Mesendoderm (in vitro differentiated cells): ENCODE measurements around the gene AIG1. TPM values are rescaled to one million over a fixed set of nuclear protein-coding genes. Genes with fewer than 3 reads are reported as not detected.
A peak's percentile ranks its signal among the peaks of the same experiment; 100 is the strongest.
"Not testable (repeated sequence)": the region's sequence is repeated elsewhere in the genome, so short reads cannot be mapped to it uniquely, and the experiment has no call there.

Source experiments
- DNase-seq: peaks from one replicate; pipeline ENCODE4 v3.0.0; 2013
- H2AK5ac ChIP-seq: 2 replicates; pipeline ENCODE4 v1.6.1; 2013; ENCODE audit warnings: low read length, inconsistent platforms
- H2BK120ac ChIP-seq: 2 replicates; pipeline ENCODE4 v1.6.1; 2013; ENCODE audit warnings: low read depth, mild to moderate bottlenecking, low read length, moderate library complexity, mixed read lengths
- H2BK15ac ChIP-seq: replicated peaks from 2 replicates; pipeline ENCODE4 v1.6.1; 2013; ENCODE audit warnings: low read depth, mild to moderate bottlenecking, moderate library complexity
- H2BK5ac ChIP-seq: 2 replicates; pipeline ENCODE4 v1.6.1; 2013; ENCODE audit warnings: low read length, inconsistent platforms
- H3K18ac ChIP-seq: 2 replicates; pipeline ENCODE4 v1.6.1; 2013; ENCODE audit warnings: mild to moderate bottlenecking, low read length, mixed read lengths
- H3K23ac ChIP-seq: one replicate; pipeline ENCODE4 v1.6.1; 2013; ENCODE audit warnings: low read length
- H3K27ac ChIP-seq: 2 replicates; pipeline ENCODE4 v1.5.1; 2013; ENCODE audit warnings: low read depth, mild to moderate bottlenecking, inconsistent platforms, low read length, moderate library complexity
- H3K27me3 ChIP-seq: 2 replicates; pipeline ENCODE4 v1.6.1; 2013; ENCODE audit warnings: low read length, control low read depth, mild to moderate bottlenecking, inconsistent platforms; ENCODE audit not compliant: insufficient read depth, poor library complexity
- H3K36me3 ChIP-seq: 2 replicates; pipeline ENCODE4 v1.6.1; 2013; ENCODE audit warnings: low read length, inconsistent platforms; ENCODE audit not compliant: control insufficient read depth, insufficient read depth
- H3K4ac ChIP-seq: one replicate; pipeline ENCODE4 v1.6.1; 2013; ENCODE audit warnings: low read depth, mild to moderate bottlenecking, low read length, moderate library complexity
- H3K4me1 ChIP-seq: 2 replicates; pipeline ENCODE4 v1.6.1; 2013; ENCODE audit warnings: low read depth, low read length, inconsistent platforms; ENCODE audit not compliant: control insufficient read depth
- H3K4me2 ChIP-seq: 2 replicates; pipeline ENCODE4 v1.6.1; 2013; ENCODE audit warnings: low read length
- H3K4me3 ChIP-seq: 2 replicates; pipeline ENCODE4 v1.5.1; 2013; ENCODE audit warnings: mild to moderate bottlenecking, low read length
- H3K56ac ChIP-seq: one replicate; pipeline ENCODE4 v1.6.1; 2013; ENCODE audit warnings: low read length
- H3K79me1 ChIP-seq: 2 replicates; pipeline ENCODE4 v1.6.1; 2013; ENCODE audit warnings: low read length, inconsistent platforms
- H3K79me2 ChIP-seq: 2 replicates; pipeline ENCODE4 v1.6.1; 2013; ENCODE audit warnings: mild to moderate bottlenecking, low read length; ENCODE audit not compliant: control insufficient read depth, insufficient read depth
- H3K9ac ChIP-seq: 2 replicates; pipeline ENCODE4 v1.6.1; 2013; ENCODE audit warnings: low read length, inconsistent platforms
- H4K5ac ChIP-seq: one replicate; pipeline ENCODE4 v1.6.1; 2013; ENCODE audit warnings: low read length
- H4K8ac ChIP-seq: one replicate; pipeline ENCODE4 v1.6.1; 2013; ENCODE audit warnings: low read depth, mild to moderate bottlenecking, control low read depth, low read length, moderate library complexity
- WGBS: extraction: QIAGEN DNeasy Blood & Tissue Kit; methylation state at CpG from one replicate; pipeline ENCODE4 v1.1.7; 2013; ENCODE audit warnings: low lambda C conversion rate, missing lambda C conversion rate; ENCODE audit not compliant: insufficient coverage; ENCODE audit errors: extremely low coverage; 5-methylcytosine and 5-hydroxymethylcytosine counted together
- polyA plus RNA-seq, 2 experiments: library from polyadenylated mRNA; stranded (reverse); fragments of 200-250 nt; gene quantifications; one replicate each; pipeline ENCODE4 v1.2.3, GENCODE V29; 2013

AIG1 gene, protein sequence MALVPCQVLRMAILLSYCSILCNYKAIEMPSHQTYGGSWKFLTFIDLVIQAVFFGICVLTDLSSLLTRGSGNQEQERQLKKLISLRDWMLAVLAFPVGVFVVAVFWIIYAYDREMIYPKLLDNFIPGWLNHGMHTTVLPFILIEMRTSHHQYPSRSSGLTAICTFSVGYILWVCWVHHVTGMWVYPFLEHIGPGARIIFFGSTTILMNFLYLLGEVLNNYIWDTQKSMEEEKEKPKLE
- polyA plus RNA-seq (2013, experiment 1 of 2), result 26.0 TPM
- 24.7 TPM for polyA plus RNA-seq (2013, experiment 2 of 2)

DNA sequence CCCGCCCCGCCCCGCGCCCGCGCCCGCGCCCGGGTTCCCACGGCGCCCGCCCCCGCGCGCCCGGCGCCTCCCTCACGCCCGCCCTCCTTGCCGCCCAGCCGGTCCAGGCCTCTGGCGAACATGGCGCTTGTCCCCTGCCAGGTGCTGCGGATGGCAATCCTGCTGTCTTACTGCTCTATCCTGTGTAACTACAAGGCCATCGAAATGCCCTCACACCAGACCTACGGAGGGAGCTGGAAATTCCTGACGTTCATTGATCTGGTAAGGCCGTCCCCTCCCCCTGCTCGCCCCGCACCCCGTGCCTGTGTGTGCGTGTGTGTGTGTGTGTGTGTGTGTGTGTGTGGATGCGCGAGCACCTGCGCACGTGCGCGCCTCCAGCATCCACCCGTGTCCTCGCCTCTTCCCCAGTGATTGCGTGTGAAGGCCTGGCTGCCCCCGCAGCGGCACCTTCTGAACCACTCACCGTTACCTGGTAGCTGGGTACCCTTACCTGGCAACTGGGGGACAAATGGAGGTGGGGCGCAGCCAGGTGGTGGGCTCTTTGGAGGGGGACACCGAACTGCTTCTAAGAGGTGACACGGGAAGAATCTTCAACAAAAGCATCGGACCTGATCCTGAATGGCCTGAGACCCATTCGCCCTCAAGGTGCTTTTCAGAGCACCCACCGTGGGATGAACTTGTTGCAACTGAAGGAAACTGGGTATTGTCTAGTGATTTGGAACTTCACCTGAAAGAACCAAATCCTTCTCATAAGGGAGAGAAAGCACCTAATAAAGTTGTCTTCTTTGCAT lies at the start of gene AIG1:
AIG1 (plus strand) TSS at position 84 of the 791 bp plus-strand sequence; CDS start at position 121, 37 bp downstream.
- no peak within 1 kb of the TSS for H3K4ac ChIP-seq
- H3K27ac ChIP-seq, result no peak within 1 kb of the TSS
- DNase-seq, result peak; percentile 75
- no peak within 1 kb of the TSS for H2BK5ac ChIP-seq
- peak within 1 kb of the TSS; percentile 53 for H3K18ac ChIP-seq
- peak within 1 kb of the TSS; percentile 86 for H3K9ac ChIP-seq
- WGBS, result no CpG with 5 or more reads among the region's 50 CpGs
- peak within 1 kb of the TSS; percentile 80 for H3K23ac ChIP-seq
- H3K56ac ChIP-seq, result peak within 1 kb of the TSS; percentile 96
- no peak within 1 kb of the TSS for H4K8ac ChIP-seq
- H2BK120ac ChIP-seq, result no peak within 1 kb of the TSS
- H4K5ac ChIP-seq, result no peak within 1 kb of the TSS
- no peaks in the 10 kb centered on the region for H3K79me2 ChIP-seq
- H3K4me2 ChIP-seq, result peak within 1 kb of the TSS; percentile 90
- H3K36me3 ChIP-seq, result no peaks in the 10 kb centered on the region
- no peak within 1 kb of the TSS for H2AK5ac ChIP-seq
- H2BK15ac ChIP-seq, result no peak within 1 kb of the TSS
- no peaks in the 10 kb centered on the region for H3K79me1 ChIP-seq
- no peaks in the 10 kb centered on the region for H3K27me3 ChIP-seq
- no peaks in the 10 kb centered on the region for H3K4me1 ChIP-seq
- H3K4me3 ChIP-seq, result peak within 1 kb of the TSS; percentile 86

DNA sequence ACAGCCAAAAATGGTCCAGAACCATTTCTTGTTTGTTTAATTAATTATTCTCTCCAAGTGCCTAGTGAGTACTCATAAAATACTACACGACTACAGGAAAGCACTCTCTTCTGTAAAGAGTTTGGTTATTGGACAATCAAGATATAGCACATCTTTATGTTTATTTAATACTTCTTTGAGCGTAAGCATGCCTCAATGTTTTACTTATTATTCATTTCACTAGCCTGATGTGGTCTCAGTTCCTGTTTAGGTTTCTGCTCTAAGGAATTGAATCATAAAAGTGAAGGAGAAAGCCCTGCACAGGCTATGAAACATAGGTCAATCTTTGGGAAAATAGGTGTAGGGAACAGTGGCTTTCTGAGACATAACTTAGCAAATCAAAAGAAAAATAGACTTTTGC lies 45.9 kb upstream of the AIG1 start:
- Histone ChIP-seq H2BK15ac (no peak overlapping the region), H3K79me2 (no peaks in the 10 kb centered on the region), H2BK120ac (no peak overlapping the region), H3K56ac (no peak overlapping the region), H3K4me2 (no peak overlapping the region), H3K27me3 (no peaks in the 10 kb centered on the region), H3K4me1 (no peaks in the 10 kb centered on the region), H3K9ac (no peak overlapping the region), H4K8ac (no peak overlapping the region), H3K27ac (no peak overlapping the region), H3K36me3 (no peaks in the 10 kb centered on the region), H3K18ac (no peak overlapping the region), H4K5ac (no peak overlapping the region), H2BK5ac (no peak overlapping the region), H3K23ac (no peak overlapping the region), H3K4ac (no peak overlapping the region), H3K4me3 (no peak overlapping the region), H3K79me1 (no peaks in the 10 kb centered on the region), H2AK5ac (no peak overlapping the region)
- DNase-seq, result no peak
- no CpG with 5 or more reads among the region's 2 CpGs for WGBS

DNA sequence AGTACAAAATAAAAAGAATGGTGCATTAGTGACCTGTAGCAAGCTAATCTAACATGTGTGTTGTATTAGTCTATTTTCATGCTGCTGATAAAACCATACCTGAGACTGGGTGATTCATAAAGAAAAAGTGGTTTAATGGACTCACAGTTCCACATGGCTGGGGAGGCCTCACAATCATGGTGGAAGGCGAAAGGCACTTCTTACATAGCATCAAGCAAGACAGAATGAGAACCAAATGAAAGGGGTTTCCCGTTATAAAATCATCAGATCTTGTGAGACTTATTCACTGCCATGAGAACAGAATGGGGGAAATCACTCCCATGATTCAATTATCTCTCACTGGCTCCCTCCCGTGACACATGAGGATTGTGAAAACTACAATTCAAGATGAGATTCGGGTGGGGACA lies 45.4 kb upstream of the AIG1 start:
- no peak overlapping the region for H3K9ac ChIP-seq

DNA sequence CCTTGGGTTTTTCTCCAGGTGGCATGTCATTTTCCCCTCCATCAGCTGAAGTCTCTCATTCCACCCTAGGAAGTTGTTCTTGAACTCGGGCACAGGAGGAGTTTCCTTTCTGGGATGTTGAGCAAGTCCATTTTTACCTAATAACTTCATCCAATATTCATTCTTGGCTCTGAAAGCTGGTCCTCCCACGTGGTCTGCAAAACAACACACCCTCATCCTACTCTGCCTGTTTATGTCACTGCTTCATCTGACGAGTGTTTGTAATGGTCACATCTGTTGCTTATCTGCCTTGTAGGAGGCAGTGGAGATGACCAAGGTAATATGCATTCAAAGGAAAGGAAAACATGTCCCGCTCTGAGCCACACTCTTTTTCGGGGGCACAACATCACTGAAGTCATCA lies 41.7 kb upstream of the AIG1 start:
- no peak overlapping the region for H4K5ac ChIP-seq
- H2AK5ac ChIP-seq, result no peak overlapping the region
- H3K56ac ChIP-seq, result no peak overlapping the region
- no peaks in the 10 kb centered on the region for H3K27me3 ChIP-seq
- H4K8ac ChIP-seq, result no peak overlapping the region
- H2BK15ac ChIP-seq, result no peak overlapping the region
- no peaks in the 10 kb centered on the region for H3K79me1 ChIP-seq
- H3K4me2 ChIP-seq, result no peak overlapping the region
- H2BK120ac ChIP-seq, result no peak overlapping the region
- no peak overlapping the region for H3K23ac ChIP-seq
- WGBS, result no CpG with 5 or more reads among the region's 5 CpGs
- H3K18ac ChIP-seq, result no peak overlapping the region
- no peak overlapping the region for H3K4me3 ChIP-seq
- no peak overlapping the region for H3K4ac ChIP-seq
- H2BK5ac ChIP-seq, result no peak overlapping the region
- H3K36me3 ChIP-seq, result no peaks in the 10 kb centered on the region
- no peaks in the 10 kb centered on the region for H3K4me1 ChIP-seq
- H3K27ac ChIP-seq, result no peak overlapping the region
- H3K9ac ChIP-seq, result no peak overlapping the region
- DNase-seq, result no peak
- H3K79me2 ChIP-seq, result no peaks in the 10 kb centered on the region

More for the DNA sequence above, 45.4 kb upstream of the AIG1 start:
- H3K79me1 ChIP-seq, result no peaks in the 10 kb centered on the region
- H2BK120ac ChIP-seq, result no peak overlapping the region
- H2AK5ac ChIP-seq, result no peak overlapping the region
- H3K27me3 ChIP-seq, result no peaks in the 10 kb centered on the region
- no CpG with 5 or more reads among the region's 4 CpGs for WGBS
- H3K4ac ChIP-seq, result no peak overlapping the region
- no peak overlapping the region for H3K4me2 ChIP-seq
- H3K4me1 ChIP-seq, result no peaks in the 10 kb centered on the region
- H3K56ac ChIP-seq, result no peak overlapping the region
- H3K23ac ChIP-seq, result no peak overlapping the region
- H2BK5ac ChIP-seq, result no peak overlapping the region
- H2BK15ac ChIP-seq, result no peak overlapping the region
- no peak overlapping the region for H4K5ac ChIP-seq
- H3K4me3 ChIP-seq, result no peak overlapping the region
- H3K18ac ChIP-seq, result no peak overlapping the region
- H3K79me2 ChIP-seq, result no peaks in the 10 kb centered on the region
- no peak for DNase-seq
- no peak overlapping the region for H4K8ac ChIP-seq
- no peak overlapping the region for H3K27ac ChIP-seq
- no peaks in the 10 kb centered on the region for H3K36me3 ChIP-seq

DNA sequence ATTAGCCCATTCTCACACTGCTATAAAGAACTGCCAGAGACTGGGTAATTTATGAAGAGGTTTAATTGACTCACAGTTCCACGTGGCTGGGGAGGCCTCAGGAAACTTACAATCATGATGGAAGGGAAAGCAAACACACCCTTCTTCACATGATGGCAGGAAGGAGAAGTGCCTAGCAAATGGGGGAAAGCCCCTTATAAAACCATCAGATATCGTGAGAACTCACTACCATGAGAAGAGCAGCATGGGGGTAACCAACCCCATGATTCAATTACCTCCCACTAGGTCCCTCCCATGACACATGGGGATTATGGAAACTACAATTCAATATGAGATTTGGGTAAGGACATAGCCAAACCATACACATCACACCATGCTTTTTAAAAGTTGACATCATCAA lies 39.8 kb upstream of the AIG1 start:
- H2BK120ac ChIP-seq, H3K9ac ChIP-seq, H4K8ac ChIP-seq, H3K4me3 ChIP-seq, H3K23ac ChIP-seq, H2AK5ac ChIP-seq, H3K79me1 ChIP-seq, DNase-seq, H3K79me2 ChIP-seq, H3K27me3 ChIP-seq, H4K5ac ChIP-seq, H2BK5ac ChIP-seq, H2BK15ac ChIP-seq, H3K4ac ChIP-seq, H3K4me1 ChIP-seq, H3K27ac ChIP-seq, H3K56ac ChIP-seq, H3K4me2 ChIP-seq, H3K36me3 ChIP-seq, H3K18ac ChIP-seq: not testable (repeated sequence)
- whole genome bisulfite sequencing, result no CpG with 5 or more reads among the region's 2 CpGs
